Endodermal cell (in vitro differentiated cells): Measurements from ENCODE around the gene TBL1X. TPM values are rescaled to one million over a fixed set of nuclear protein-coding genes. Genes with fewer than 3 reads are reported as not detected.
A peak's percentile ranks its signal among the peaks of the same experiment; 100 is the strongest.

ENCODE experiments used
- DNase-seq: peaks from one replicate; pipeline ENCODE4 v3.0.0-alpha.2; 2017
- H3K27ac ChIP-seq: 2 replicates; pipeline ENCODE4 v1.5.1; 2013; ENCODE audit warnings: mild to moderate bottlenecking, low read depth, low read length, moderate library complexity
- H3K27me3 ChIP-seq: 2 replicates; pipeline ENCODE4 v1.6.1; 2013; ENCODE audit warnings: mild to moderate bottlenecking, low read length, moderate library complexity; ENCODE audit not compliant: insufficient read depth, control insufficient read depth, poor library complexity, severe bottlenecking
- H3K36me3 ChIP-seq: 2 replicates; pipeline ENCODE4 v1.7.0; 2013; ENCODE audit warnings: mild to moderate bottlenecking, low read length, moderate library complexity; ENCODE audit not compliant: control insufficient read depth, insufficient read depth
- H3K4me1 ChIP-seq: one replicate; pipeline ENCODE4 v1.7.0; 2013; ENCODE audit warnings: low read length; ENCODE audit not compliant: control insufficient read depth, insufficient read depth
- H3K4me3 ChIP-seq: 2 replicates; pipeline ENCODE4 v1.5.1; 2013; ENCODE audit warnings: mild to moderate bottlenecking, low read length, moderate library complexity
- H3K9ac ChIP-seq: 2 replicates; pipeline ENCODE4 v1.6.1; 2013; ENCODE audit warnings: mild to moderate bottlenecking, low read length, moderate library complexity; ENCODE audit not compliant: poor library complexity, severe bottlenecking; ENCODE audit errors: extremely low read depth
- H3K9me3 ChIP-seq: 2 replicates; pipeline ENCODE4 v1.6.1; 2013; ENCODE audit warnings: mild to moderate bottlenecking, low read length, moderate library complexity; ENCODE audit not compliant: control insufficient read depth
- H3K27ac Mint-ChIP-seq: 2 replicates; pipeline ENCODE4 v1.8.0; 2020; ENCODE audit warnings: mixed read lengths
- H3K27me3 Mint-ChIP-seq: 2 replicates; pipeline ENCODE4 v1.8.0; 2021; ENCODE audit warnings: mild to moderate bottlenecking, mixed read lengths; ENCODE audit not compliant: insufficient read depth
- H3K36me3 Mint-ChIP-seq: 2 replicates; pipeline ENCODE4 v1.8.0; 2020; ENCODE audit warnings: low read depth, mixed read lengths
- H3K4me1 Mint-ChIP-seq: 2 replicates; pipeline ENCODE4 v1.8.0; 2020; ENCODE audit warnings: mixed read lengths
- H3K4me3 Mint-ChIP-seq: 2 replicates; pipeline ENCODE4 v1.8.0; 2020; ENCODE audit warnings: mild to moderate bottlenecking, moderate library complexity, mixed read lengths
- H3K9me3 Mint-ChIP-seq: 2 replicates; pipeline ENCODE4 v1.8.0; 2020; ENCODE audit warnings: mild to moderate bottlenecking, mixed read lengths
- CTCF ChIP-seq: fragments of 200-600 bp; sonication (generic); conservative IDR thresholded peaks from 2 replicates; pipeline ENCODE4 v1.5.0; 2021; ENCODE audit warnings: antibody characterized with exemption, mild to moderate bottlenecking
- WGBS, 2 experiments: methylation state at CpG; one replicate each; pipeline versions ENCODE4 v1.1.5 to v1.1.7; 2013; ENCODE audit warnings: missing lambda C conversion rate in 2 of 2, mixed read lengths in 1 of 2; ENCODE audit not compliant: insufficient coverage in 1 of 2, insufficient read length in 1 of 2; 5-methylcytosine and 5-hydroxymethylcytosine counted together
- total RNA-seq, 2 donors: library from RNA; stranded (reverse); fragmentation: NEBNext Ultra II Directional in 1 of 2; extraction: Animal tissue kit (Norgen Biotek cat#: 25700) in 1 of 2; gene quantifications; 2 replicates in 1 of 2; 3 replicates in 1 of 2; pipeline ENCODE4 v1.2.1, GENCODE V29; 2021

TBL1X gene
- total RNA-seq, 2 donors from 2014 or later, result 19.1 to 24.1 TPM

DNA sequence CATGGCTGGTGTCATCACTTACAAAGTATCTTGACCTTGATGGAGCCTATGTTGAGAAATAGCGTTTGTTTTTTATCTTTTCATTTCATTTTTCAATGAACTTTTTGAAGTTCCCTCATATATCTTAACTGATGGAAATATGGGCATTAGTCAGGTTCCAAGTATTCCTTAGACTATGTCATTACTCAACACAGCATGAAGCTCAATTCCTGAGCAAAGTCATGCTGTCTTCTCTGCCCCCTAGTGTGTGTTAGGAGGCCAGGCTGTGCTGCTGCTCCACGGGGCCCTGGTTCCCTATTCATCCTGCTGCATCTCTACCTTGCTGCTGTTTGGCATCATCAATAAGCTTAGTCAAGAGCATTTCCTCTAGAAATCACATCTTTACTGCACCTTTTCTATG is 259.9 kb downstream of the TBL1X start:
- H3K36me3 ChIP-seq, result peaks cover 5% of the 10 kb centered on the region
- H3K9ac ChIP-seq, result no peak overlapping the region
- peaks cover 20% of the 10 kb centered on the region for H3K9me3 ChIP-seq
- WGBS, 2 experiments, result 43% methylated on average over 1 of the region's 2 CpGs; no CpG with 5 or more reads in 1 of the 2 experiments
- DNase-seq, result no peak
- H3K4me1 Mint-ChIP-seq, result no peaks in the 10 kb centered on the region
- no peaks in the 10 kb centered on the region for H3K27me3 Mint-ChIP-seq
- TF ChIP-seq CTCF, result peak; percentile 11
- no peak overlapping the region for H3K27ac ChIP-seq
- no peak overlapping the region for H3K27ac Mint-ChIP-seq
- peaks cover 93% of the 10 kb centered on the region for H3K9me3 Mint-ChIP-seq
- no peak overlapping the region for H3K4me3 ChIP-seq
- H3K4me1 ChIP-seq, result no peaks in the 10 kb centered on the region
- H3K36me3 Mint-ChIP-seq, result peaks cover 80% of the 10 kb centered on the region
- no peak overlapping the region for H3K4me3 Mint-ChIP-seq
- no peaks in the 10 kb centered on the region for H3K27me3 ChIP-seq

- Mint-ChIP-seq H3K4me3 (no peak overlapping the region), H3K27ac (no peak overlapping the region), H3K9me3 (peaks cover 59% of the 10 kb centered on the region)
Observed at GRCh38 chrX:9728261-9728660, 263.4 kb downstream of the TBL1X start.

GRCh38 chrX:9729171-9729885 is 264.5 kb downstream of the TBL1X start:
- WGBS, 2 experiments, result 86 to 94% methylated on average over 5 of the region's 5 CpGs
- Histone ChIP-seq H3K9me3 (peaks cover 12% of the 10 kb centered on the region), H3K4me3 (no peak overlapping the region), H3K27ac (no peak overlapping the region), H3K36me3 (no peaks in the 10 kb centered on the region), H3K4me1 (no peaks in the 10 kb centered on the region), H3K9ac (no peak overlapping the region), H3K27me3 (no peaks in the 10 kb centered on the region)
- no peaks in the 10 kb centered on the region for H3K27me3 Mint-ChIP-seq
- H3K4me3 Mint-ChIP-seq, result no peak overlapping the region
- DNase-seq, result no peak
- H3K4me1 Mint-ChIP-seq, result no peaks in the 10 kb centered on the region
- H3K36me3 Mint-ChIP-seq, result peaks cover 48% of the 10 kb centered on the region
- H3K27ac Mint-ChIP-seq, result no peak overlapping the region
- H3K9me3 Mint-ChIP-seq, result peaks cover 51% of the 10 kb centered on the region
- no peak for TF ChIP-seq CTCF

More at GRCh38 chrX:9728261-9728660, 263.4 kb downstream of the TBL1X start:
- no peaks in the 10 kb centered on the region for H3K27me3 ChIP-seq
- H3K4me3 ChIP-seq, result no peak overlapping the region
- peaks cover 12% of the 10 kb centered on the region for H3K9me3 ChIP-seq
- no peaks in the 10 kb centered on the region for H3K4me1 Mint-ChIP-seq
- no peak overlapping the region for H3K27ac ChIP-seq
- H3K27me3 Mint-ChIP-seq, result no peaks in the 10 kb centered on the region
- no peaks in the 10 kb centered on the region for H3K4me1 ChIP-seq
- H3K36me3 Mint-ChIP-seq, result peaks cover 50% of the 10 kb centered on the region
- no peak for TF ChIP-seq CTCF
- H3K36me3 ChIP-seq, result no peaks in the 10 kb centered on the region
- H3K9ac ChIP-seq, result no peak overlapping the region
- 95% methylated on average over 2 of the region's 3 CpGs; no CpG with 5 or more reads in 1 of the 2 experiments for WGBS, 2 experiments
- no peak for DNase-seq
